Omental fat pad (tissue), 4 donors: ENCODE data around the gene GPC1. TPM values are rescaled to one million over a fixed set of nuclear protein-coding genes. Genes with fewer than 3 reads are reported as not detected.

Experiments
- ATAC-seq: fragments of 150-250 bp; one replicate; pipeline ENCODE4 v1.9.1; 2016; ENCODE audit warnings: mild to moderate bottlenecking, moderate library complexity; ENCODE audit not compliant: low FRiP score
- DNase-seq: peaks from one replicate; pipeline ENCODE4 v3.0.0-alpha.2; 2019; ENCODE audit warnings: low spot score
- total RNA-seq, 4 donors: library from RNA; depleted of rRNA; stranded (reverse); fragments of >200 nt; gene quantifications; one replicate each; pipeline ENCODE4 v1.1.0, GENCODE V29; 2016
- TF ChIP-seq, protein P1 (sequence below), 3 donors: fragments of 450-650 bp; IDR thresholded peaks; one replicate each; pipeline ENCODE4 v1.5.1; 2016 to 2017; ENCODE audit warnings: antibody characterized with exemption in 3 of 3, mild to moderate bottlenecking in 3 of 3, moderate library complexity in 2 of 3

GPC1 gene
- total RNA-seq, 4 donors from 2014 or later: 33.6 to 91.4 (median 39.5) TPM

- no peak for ATAC-seq
- no peak for DNase-seq
- TF ChIP-seq, protein P1, sequence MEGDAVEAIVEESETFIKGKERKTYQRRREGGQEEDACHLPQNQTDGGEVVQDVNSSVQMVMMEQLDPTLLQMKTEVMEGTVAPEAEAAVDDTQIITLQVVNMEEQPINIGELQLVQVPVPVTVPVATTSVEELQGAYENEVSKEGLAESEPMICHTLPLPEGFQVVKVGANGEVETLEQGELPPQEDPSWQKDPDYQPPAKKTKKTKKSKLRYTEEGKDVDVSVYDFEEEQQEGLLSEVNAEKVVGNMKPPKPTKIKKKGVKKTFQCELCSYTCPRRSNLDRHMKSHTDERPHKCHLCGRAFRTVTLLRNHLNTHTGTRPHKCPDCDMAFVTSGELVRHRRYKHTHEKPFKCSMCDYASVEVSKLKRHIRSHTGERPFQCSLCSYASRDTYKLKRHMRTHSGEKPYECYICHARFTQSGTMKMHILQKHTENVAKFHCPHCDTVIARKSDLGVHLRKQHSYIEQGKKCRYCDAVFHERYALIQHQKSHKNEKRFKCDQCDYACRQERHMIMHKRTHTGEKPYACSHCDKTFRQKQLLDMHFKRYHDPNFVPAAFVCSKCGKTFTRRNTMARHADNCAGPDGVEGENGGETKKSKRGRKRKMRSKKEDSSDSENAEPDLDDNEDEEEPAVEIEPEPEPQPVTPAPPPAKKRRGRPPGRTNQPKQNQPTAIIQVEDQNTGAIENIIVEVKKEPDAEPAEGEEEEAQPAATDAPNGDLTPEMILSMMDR (IDR thresholded peaks at IDR 0.05): no peak
Measured at GRCh38 chr2:240509667-240510512, 74.4 kb downstream of the GPC1 start.

GRCh38 chr2:240510513-240511210 lies 75.2 kb downstream of the GPC1 start:
- no peak for ATAC-seq
- TF ChIP-seq, protein P1 (IDR thresholded peaks at IDR 0.05): no peak
- DNase-seq: no peak

DNA sequence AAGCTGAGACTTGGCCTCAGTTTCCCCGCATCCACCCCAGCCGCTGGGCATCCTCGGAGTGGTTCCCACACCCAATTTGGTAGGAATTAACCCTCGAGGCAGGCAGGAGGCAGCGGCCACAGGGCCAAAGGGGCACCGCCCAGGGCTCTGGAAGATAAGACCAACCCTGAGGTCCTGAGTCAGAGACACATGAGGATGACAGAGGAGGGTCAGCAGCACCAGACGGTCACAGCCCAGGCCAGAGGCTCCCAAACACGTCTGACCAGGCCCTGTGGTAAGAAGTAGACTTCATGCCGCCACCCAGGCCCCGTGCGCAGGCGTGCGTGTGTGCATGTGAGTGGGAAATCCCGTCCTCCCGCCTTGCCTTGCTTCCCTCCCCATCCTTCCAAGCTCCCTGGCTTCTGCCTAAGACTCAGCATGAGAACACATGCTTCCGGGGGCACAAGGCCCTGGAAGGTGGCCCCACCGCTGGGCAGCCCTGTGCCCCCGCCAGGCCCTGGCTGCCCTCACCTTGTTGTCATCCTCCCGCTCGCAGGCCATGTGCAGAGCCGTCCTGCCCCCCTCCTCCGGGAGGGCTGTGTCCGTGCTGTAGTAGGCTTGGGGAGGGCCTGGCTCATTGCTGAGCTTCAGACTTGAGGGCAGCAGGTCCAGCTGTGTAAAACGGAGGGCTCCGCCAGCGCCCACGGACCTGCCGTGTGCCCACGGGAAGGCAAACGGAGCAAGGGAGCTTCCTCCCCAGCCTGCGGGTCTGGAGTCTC lies 76.1 kb downstream of the GPC1 start:
- TF ChIP-seq, protein P1 (IDR thresholded peaks at IDR 0.05): no peak
- DNase-seq (no peak), ATAC-seq (no peak)

DNA sequence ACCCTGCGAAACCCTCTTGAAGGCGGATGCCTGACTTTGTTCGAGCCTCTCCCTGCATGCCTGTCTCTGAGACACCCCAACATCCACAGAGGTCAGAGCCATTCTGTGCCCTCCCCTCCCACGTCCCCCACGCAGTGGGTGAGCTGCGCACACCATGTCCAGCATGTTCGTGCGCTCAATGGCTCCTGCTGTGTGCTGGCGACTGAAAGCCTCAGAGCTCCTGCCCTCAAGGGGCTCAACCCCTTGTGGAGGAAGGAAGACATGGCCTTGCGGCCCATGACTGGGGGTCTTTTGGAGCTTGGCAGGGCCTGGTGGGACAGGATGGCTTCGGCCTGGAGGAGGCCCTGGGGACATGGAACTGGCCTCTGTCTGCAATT lies 76.6 kb downstream of the GPC1 start:
- no peak for DNase-seq
- no peak for ATAC-seq
- TF ChIP-seq, protein P1 (IDR thresholded peaks at IDR 0.05): no peak

DNA sequence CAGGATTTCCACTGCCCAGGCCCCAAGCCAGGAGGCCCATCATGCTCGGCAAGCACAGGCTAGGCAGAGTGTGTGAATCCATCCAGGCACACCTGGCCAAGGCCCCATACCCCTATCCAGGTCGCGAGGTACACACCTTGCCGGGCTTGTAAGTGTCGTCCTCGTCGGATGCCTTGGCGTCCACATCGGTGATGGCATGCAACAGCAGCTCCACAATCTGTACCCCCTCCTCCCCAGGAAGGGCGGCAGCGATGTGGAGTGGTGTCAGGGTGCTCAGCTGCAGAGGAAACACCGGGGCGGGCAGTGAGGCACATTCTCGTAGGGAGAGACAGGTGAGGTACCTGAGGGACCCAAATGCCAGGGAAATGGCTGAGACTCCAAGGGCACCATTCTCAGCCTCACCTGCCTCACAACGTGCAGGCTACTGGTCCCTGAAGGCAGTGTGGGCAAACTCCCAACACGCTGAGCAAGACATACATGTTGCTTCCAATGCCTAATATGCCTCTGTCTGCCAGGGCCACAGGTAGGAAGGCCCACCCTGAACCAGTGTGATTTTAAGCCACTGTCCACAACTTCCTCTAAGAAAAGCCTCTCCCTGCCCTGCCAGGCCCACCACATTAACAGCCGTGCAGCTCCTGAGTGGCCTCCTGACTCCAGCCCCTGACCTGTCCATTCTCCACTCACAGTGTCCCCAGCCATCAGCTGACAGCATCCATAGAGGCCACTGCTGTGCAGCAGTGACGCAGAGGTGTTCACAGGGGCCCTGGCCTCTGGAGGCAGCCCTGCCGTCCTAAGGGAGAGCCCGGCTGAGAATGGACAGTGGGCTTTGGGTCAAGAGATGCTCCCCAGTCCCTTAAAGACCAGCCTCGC lies 77.4 kb downstream of the GPC1 start:
- DNase-seq: no peak
- TF ChIP-seq, protein P1 (IDR thresholded peaks at IDR 0.05): no peak
- ATAC-seq: no peak

DNA sequence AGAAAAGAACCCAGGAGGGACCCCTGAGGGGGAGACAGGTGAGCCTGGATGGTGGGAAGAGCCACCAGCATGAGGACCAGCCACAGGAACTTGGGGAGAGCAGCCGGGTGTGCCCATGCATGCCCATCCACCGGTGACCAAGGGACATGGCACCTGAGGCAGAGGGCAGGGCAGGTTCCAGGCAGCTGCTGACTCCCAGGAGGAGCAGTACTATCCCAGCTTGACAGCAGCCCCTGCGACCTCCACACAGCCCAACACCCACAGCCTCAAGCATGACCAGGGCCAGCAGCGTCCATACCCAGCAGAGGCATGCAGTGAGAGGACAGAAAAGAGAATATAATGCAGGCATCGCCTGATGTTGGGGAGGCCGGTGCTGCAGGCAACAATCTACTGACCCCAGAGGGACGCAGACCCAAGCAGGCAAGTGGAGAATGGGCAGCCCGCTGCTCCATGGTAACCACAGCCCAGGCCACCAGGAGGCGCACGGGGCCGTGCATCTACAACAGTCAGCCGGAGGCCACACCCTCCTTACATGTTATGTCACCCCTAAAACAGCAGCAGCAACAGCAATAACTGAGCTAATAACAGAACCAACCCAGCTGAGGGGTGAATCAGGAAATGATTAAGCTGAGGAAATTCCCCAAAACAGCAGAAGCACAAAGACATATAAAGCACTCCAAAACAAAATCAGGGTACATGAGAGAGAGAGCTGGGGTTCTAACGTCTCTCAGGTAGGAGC lies 78.3 kb downstream of the GPC1 start:
- TF ChIP-seq, protein P1 (IDR thresholded peaks at IDR 0.05): peak in 1 of 3 donors; percentile 53
- DNase-seq (peak; percentile 84), ATAC-seq (peak; percentile 77)
